DOHH2 (cell line): ENCODE results near the gene RPL36.

ENCODE experiments used
- EZH2phosphoT487 ChIP-seq: fragments of 200-600 bp; sonication (generic); IDR thresholded peaks from 2 replicates; pipeline ENCODE4 v1.6.1; 2017; ENCODE audit warnings: borderline replicate concordance, mild to moderate bottlenecking, antibody characterized with exemption, low read length, moderate library complexity, mixed read lengths
- TF ChIP-seq, protein P1 (sequence below): fragments of 200-600 bp; sonication (generic); IDR thresholded peaks from one replicate; pipeline ENCODE4 v1.5.1; 2014; ENCODE audit warnings: antibody characterized with exemption, mild to moderate bottlenecking, low read depth, low read length; ENCODE audit not compliant: poor library complexity, severe bottlenecking

DNA sequence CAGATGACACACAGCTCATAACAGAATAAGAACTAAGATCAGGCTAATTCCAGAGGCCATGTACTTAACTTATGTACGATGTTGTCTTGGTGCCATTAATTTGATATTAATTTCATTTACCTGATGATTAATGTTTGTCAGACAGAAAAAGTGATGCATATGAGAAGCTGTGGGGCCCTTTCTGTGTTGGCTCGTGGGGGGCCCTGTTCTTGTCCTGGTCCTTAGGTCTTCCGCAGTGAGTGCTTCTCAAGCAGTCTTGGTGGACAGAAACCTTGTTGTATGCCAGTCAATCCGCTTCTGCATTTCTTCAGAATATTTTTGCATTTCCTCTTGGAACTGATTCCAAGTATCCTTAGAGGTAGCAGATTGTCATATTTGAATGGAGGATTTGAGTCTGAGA, 47.0 kb upstream of the RPL36 start:
- TF ChIP-seq, protein P1, sequence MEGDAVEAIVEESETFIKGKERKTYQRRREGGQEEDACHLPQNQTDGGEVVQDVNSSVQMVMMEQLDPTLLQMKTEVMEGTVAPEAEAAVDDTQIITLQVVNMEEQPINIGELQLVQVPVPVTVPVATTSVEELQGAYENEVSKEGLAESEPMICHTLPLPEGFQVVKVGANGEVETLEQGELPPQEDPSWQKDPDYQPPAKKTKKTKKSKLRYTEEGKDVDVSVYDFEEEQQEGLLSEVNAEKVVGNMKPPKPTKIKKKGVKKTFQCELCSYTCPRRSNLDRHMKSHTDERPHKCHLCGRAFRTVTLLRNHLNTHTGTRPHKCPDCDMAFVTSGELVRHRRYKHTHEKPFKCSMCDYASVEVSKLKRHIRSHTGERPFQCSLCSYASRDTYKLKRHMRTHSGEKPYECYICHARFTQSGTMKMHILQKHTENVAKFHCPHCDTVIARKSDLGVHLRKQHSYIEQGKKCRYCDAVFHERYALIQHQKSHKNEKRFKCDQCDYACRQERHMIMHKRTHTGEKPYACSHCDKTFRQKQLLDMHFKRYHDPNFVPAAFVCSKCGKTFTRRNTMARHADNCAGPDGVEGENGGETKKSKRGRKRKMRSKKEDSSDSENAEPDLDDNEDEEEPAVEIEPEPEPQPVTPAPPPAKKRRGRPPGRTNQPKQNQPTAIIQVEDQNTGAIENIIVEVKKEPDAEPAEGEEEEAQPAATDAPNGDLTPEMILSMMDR, result no peak
- TF ChIP-seq EZH2phosphoT487, result no peak
